AG09319 (cell line): Measurements from ENCODE around the gene PITPNB.

ENCODE experiments used
- DNase-seq: peaks from one replicate; pipeline ENCODE4 v3.0.0-alpha.2; 2010; ENCODE audit warnings: low read depth; ENCODE audit errors: extremely low read depth
- CTCF ChIP-seq: IDR thresholded peaks from 2 replicates; pipeline ENCODE4 v1.5.1; 2011; ENCODE audit warnings: low read depth, mild to moderate bottlenecking, inconsistent platforms, low read length, moderate library complexity

The PITPNB gene

DNA sequence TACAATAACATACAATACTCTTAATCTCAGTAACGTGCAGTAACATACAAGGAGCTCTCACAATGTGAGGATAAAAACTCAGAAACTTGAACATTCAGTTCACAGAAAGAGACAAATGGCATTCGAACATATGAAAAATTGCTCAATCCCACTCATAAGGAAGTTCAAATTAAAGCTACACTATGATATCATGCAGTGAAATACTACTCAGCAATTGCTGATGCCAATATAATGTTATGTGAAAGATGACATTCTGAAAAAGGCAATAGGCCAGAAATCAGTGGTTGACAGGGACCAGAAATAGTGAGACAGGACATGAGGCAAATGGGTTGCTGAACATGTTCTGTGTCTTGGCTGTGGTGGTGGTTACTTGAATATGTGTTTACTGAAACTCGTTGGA lies 33.7 kb upstream of the PITPNB start:
- DNase-seq, result no peak
- TF ChIP-seq CTCF, result no peak

DNA sequence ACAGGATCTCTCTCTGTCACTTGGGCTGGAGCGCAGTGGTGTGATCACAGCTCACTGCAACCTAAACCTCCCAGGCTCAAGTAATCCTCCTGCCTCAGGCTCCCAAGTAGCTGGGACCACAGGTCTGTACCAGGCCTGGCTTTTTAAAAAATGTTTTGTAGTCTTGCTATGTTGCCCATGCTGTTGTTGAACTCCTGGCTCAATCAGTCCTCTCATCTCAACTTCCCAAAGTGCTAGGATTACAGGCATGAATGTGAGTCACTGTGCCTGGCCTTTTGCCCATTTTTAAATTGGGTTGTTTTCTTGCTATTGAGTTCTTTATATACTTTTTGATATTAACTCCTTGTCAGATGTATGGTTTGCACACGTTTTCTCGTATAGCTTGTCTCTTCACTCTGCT lies 33.0 kb upstream of the PITPNB start:
- DNase-seq, result peak; percentile 46
- no peak for TF ChIP-seq CTCF

- TF ChIP-seq CTCF, result no peak
- DNase-seq, result no peak
Measured at GRCh38 chr22:27949421-27949820, 30.4 kb upstream of the PITPNB start.

DNA sequence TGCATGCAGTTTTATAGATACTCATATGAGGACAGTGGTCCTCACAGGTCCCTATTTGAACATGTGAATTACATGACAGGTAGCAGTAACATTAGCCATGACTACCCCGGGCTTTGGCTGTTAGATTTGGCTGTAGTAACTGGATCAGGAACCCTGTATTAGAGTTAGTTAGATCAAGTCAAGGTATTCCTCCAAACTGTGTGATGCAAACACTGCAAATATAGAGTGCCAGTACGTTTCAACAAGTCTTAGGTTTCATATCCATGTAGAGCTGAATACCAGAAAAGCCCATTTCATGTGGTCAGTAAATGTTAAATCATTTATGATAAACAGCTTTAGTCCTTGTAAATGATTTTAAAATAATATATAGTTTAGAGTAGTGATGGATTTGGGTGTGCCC lies 29.5 kb upstream of the PITPNB start:
- no peak for TF ChIP-seq CTCF

DNA sequence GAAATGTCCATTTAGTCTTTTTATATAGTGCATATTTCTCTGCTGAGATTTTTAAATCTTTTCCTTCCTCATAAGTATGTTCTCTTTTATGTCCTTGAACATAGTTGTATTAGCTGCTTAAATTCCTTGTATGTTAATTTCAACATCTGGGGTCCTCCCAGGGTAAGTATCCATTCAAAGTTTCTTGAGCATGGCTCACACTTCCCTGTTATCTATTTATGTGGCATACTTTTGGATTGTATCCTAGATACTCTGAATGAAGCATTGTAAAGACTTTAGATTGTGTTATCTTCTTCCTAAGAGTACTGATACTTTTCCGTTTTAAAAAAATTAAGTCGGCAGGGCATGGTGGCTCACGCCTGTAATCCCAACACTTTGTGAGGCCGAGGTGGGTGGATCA lies 28.4 kb upstream of the PITPNB start:
- no peak for DNase-seq
- no peak for TF ChIP-seq CTCF

More for the DNA sequence above, 29.5 kb upstream of the PITPNB start:
- DNase-seq, result no peak

DNA sequence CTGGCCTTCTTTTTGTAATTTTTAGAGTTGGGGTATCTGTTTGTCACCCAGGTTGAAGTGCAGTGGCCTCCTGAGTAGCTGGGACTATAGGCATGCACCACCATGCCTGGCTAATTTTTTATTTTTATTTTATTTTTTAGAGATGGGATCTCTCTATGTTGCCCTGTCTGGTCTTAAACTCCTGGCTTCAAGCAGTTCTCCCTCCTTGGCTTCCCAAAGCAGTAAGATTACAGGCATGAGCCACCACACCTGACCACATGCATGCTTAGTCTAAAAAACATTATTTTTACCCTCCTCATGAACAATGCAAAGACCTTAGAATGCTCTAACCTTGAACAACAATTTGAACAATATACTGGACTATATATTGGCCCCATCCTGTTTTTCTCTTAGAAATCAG lies 22.1 kb upstream of the PITPNB start:
- TF ChIP-seq CTCF, result no peak
- no peak for DNase-seq

DNA sequence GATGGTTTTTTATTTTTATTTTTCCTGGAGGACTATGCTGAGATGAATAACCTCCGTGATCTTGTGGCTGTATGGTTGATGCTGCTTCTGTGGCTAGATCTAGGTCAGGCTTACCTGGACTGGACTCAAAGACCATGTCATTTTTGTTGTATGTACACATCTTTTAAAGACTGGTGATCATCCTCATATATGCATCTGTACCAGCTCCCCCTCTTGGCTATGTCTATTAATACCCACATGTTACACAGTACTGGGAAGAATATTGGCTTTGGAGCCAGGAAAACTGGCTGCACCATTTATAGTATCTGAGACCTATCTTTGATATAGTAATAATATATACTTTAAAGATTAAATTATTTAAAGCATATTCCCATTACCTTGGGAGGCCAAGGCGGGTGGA lies 18.4 kb upstream of the PITPNB start:
- DNase-seq, result no peak
- TF ChIP-seq CTCF, result no peak; the same call in 1 of the 2 replicates
